Endothelial cell of hepatic sinusoid (primary cell): Measurements from ENCODE around the gene OSBPL1A.

Source experiments
- in situ Hi-C: cut with HindIII; loops from 2 replicates; pipeline ENCODE4 v1.10.0; 2017; ENCODE audit warnings: low sequenced_read_pairs

Gene OSBPL1A

DNA sequence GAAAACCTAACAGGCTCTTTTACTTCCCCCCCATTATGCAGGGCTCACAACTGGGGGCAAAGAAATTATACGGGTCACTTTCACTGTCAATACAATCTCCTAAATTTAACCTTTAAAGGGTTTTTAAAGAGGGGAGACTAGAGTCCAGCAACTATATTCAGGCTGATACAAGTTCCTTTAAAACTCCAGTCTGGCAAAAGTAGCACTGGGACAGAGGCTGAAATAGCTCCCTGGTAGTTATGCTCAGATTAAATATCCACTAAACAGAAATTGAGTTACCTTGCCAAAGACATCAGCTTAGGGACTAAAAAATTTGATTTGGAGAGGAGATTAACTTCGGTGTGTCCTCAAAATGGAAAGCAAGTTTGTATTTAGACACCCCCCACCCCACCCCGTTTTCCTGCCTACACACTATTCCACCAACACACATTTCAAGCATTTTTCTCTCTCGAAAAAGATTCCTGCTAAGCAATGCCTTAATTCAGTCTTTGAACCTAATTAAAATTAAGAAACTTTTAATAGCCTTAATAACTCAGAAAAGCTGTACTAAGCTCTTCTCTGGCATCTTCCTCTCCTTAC lies 127.2 kb downstream of the OSBPL1A start:
- in situ Hi-C loops, result no loop called here

DNA sequence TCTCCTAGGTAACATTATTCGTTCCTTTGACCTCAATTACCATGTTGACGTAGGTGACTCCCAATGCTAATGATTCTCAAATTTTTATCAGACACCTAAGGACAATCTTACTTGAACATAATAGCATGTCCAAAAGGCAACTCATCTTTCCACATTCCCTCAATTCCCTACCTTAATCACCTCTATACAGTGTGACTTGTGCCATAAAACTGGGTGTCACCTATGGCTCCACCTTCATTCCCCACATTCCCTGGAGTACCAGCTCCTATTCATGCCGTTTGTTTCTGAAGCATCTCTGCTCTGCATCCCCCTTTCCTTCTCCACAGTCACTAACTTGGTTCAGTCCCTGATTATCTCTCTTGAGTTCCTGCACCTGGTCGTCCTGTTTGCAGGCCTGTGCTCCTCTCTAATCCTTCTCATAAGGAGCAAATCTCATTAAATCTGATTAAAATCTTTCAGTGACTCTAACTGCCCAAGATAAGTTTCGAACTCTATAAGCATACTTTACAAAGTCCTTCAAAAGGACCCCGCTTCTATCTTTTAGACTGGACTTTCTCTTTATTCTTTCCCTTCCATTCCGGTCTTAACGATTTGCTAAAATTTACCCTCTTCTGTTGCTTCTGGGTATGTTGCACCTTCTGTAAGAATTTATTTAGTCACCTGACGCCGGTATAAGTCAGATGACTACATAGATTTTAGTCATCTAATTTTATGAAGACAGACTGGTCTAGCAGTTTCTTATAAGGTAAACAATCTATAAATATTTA lies 128.7 kb downstream of the OSBPL1A start:
- in situ Hi-C loops, result loop anchor here (10.0 kb wide), 1 partner anchor 74 kb away; no protein-coding TSS in a partner anchor

DNA sequence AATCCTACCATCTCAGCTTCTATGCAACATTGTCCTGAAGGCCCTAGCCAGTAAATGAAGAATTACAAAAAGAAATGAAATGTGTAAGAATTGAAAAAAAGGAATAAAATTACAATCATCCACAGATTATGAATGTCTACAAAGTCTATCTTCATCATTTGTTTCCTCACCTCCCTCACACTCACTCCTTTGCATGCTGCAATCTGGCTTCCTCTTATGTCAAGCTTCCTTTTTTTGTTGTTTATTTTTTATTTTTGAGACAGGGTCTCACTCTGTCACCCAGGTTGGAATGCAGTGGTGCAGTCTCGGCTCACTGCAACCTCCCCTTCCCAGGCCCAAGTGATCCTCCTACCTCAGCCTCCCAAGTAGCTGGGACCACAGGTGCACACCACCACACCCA lies 129.7 kb downstream of the OSBPL1A start:
- in situ Hi-C loops, result loop anchor here (10.0 kb wide), 1 partner anchor 73 kb away; no protein-coding TSS in a partner anchor

DNA sequence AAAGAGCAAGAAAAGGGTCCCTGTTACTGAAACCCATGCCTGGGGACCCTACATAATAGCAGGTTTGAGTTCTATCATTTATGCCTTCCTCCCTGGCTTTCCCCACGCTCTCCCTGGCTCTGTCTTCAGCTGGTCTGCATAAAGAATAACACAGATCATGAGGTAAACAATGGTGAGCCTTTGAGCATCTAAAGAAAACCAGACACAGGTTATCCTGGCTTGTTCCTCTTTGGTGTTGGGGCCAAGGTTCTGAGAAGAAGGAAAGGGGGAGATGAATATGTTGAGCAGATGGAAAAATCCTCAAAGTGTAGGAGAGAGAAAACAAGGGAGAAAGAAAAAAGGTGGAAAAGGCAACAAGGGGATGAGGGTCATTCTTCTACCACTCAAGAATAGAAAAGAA lies 131.5 kb downstream of the OSBPL1A start:
- in situ Hi-C loops, result loop anchor here (10.0 kb wide), 1 partner anchor 71 kb away; no protein-coding TSS in a partner anchor

DNA sequence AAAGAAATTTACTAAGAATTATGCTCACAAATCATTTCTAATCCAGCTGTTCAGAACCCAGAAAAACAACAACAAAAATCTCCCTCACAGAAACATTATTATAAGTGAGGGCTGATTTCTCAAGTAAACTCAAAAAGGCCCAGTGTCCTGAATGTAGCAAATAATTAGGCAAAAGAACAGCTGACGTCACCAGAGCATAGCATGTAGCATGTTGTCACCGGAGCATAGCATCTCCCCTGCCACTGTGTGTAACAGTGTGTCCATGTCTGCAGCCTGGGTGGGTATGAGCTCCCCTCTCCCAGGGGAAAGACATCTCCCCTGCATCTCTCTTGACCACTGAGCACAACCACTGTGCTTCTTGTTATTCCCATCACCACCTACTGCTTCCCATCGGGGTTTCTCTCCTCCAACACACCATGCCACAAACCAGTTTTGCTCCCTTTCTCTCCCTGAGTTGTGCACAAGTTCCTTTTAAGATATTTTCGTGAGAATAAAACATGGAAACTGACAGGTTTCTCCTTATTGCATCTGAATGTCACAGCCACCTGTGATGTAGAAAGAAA lies 132.0 kb downstream of the OSBPL1A start:
- in situ Hi-C loops, result loop anchor here (10.0 kb wide), 1 partner anchor 71 kb away; no protein-coding TSS in a partner anchor

DNA sequence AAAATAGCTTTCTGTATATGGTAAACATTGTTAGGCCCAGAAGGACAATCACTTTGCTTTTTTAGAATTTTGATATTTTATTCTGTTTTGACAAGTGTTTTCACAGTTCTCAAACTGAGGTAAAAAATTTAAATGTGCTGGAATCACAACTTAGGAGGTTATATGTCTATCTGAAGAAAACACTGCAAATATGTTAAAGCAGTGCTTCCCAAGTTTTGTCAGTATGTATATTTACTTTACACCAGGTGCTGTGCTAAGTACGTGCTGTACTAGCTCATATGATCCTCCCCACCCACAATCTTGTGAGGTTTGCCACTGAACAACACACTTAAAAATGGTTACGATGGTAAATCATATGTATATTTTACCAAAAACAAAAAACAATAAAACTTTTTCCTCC lies 134.6 kb downstream of the OSBPL1A start:
- in situ Hi-C loops, result loop anchor here (10.0 kb wide), 1 partner anchor 68 kb away; no protein-coding TSS in a partner anchor

DNA sequence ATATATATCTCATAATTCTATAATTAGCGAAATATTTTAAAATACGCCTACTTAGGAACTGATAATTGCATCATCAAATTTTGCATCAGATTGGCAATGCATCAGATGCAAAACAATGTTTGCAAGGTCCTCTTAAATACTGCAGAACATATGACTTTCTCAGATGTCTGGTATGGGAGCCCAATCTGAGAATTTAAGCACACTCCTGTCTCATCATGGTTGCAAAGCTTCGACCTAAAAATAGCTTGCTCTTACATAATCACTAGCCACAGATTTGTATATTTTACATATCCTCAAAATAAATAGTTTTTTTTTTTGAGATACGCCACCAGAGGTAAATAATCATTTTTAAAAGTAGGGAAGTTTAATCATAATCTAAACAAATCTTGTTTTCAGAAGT lies 135.5 kb downstream of the OSBPL1A start:
- in situ Hi-C loops, result loop anchor here (10.0 kb wide), 1 partner anchor 67 kb away; no protein-coding TSS in a partner anchor

DNA sequence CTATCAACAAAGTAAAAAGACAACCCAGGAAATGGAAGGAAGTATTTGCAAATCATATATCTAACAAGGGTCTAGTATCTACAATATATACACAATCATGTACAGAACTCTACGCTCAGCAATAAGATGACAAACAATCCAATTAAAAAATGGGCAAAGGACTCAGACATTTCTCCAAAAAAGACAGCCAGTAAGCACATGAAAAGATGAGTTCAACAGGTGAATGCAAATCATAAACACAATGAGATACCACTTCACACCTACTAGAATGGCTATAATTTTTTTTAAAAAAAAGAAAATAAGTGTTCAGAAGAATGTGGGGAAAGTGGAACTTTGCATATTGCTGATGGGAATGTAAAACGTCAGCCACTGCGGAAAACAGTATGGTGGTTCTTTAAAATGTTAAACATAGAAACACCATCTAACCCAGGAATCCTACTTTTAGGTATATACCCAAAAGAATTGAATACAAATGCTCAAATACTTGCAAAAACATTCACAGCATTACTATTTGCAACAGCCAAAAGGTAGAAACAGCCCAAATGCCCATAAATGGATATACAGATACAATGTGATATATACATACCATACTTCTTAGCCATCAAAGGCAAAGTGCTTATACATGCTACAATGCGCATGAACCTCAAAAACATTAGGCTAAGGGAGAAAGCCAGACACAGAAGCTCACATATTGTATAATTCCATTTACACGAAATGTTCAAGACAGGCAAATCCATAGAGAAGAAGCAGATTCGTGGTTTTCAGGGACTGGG lies 137.6 kb downstream of the OSBPL1A start:
- in situ Hi-C loops, result loop anchor here (10.0 kb wide), 1 partner anchor 65 kb away; no protein-coding TSS in a partner anchor

DNA sequence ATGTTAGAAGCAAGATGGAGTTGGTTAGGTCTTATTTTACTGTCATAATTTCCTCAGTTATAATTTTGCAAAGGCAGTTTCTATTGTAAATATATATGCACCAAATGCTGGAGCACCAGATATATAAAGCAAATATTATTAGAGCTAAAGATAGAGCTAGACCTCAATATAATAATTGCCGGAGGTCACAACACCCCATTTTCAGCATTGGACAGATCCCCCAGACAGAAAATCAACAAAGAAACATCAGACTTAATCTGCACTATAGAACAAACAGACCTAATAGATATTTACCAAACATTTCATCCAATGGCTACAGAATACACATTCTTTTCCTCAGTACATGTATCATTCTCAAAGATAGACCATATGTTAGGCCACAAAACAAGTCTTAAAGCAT lies 143.6 kb downstream of the OSBPL1A start:
- in situ Hi-C loops, result no loop called here

DNA sequence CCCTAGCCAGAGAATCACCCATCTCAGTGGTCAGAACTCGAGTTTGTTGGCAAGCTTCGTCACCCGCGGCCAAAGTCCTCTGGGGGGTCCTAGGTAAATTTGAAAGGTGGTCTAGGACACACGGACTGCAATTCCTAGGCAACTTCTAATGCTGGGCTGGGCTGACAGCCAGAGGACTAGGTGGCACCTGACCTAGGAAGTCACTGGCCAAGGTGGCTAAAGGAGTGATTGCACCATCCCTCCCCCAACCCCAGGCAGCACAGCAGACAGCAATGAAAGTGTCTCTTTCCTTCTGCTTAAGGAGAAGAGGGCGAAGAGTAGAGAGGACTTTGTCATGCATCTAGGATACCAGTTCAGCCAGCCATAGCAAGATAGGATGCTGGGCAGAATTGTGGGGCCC lies 147.9 kb downstream of the OSBPL1A start:
- in situ Hi-C loops, result no loop called here

DNA sequence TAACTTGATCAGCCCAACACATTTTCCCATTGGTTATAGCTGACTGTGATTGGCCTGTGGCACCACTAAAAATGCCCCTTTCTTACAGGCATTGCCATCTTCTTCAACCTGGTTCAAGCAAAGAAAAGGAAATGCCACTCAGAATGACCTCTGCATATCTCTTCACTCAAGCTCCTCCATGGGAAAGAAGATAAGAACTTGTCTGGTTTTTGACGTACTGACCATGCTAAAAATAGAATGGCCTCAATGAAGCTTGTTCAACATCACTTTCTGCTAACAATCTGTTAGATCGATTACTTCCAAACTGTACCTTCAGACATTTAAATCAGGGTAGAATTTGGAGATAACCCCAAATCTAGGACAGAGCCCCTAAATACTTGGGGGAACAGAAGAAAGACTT lies 149.3 kb downstream of the OSBPL1A start:
- in situ Hi-C loops, result no loop called here

DNA sequence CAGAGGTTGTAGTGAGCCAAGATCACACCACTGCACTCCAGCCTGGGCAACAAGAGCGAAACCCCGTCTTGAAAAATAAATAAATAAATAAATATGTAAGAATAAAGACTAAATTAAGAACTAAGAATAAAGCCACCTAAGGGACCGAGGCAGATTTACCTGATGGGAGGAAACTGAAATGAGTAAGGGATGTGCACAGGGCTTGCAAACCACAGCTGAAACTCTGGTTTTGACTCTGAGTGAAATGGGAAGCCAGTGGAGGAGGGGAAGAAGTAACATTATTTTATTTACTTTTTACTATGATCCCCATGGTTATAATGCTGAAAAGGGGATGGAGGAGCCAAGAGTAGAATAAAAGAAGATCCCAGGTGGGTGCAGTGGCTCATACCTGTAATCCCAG lies 151.5 kb downstream of the OSBPL1A start:
- in situ Hi-C loops, result no loop called here

DNA sequence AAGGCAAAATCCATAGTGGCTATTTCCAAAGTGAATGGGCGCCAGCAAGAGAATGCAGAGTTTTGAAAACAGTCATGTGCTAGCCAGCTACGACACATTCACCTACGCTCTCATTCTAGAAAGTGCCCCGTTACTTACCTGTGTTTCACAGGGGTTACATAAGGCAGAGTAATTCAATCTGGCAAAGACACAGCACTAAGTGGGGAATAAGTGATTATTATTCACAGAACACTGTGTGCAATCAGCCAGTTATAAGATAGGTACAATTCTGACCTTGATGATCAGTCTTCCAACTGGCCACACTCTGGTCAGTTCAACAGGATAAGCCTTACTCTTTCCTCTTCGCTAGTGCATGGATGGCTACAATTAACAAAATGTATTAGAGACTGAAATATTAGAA lies 152.9 kb downstream of the OSBPL1A start:
- in situ Hi-C loops, result no loop called here

DNA sequence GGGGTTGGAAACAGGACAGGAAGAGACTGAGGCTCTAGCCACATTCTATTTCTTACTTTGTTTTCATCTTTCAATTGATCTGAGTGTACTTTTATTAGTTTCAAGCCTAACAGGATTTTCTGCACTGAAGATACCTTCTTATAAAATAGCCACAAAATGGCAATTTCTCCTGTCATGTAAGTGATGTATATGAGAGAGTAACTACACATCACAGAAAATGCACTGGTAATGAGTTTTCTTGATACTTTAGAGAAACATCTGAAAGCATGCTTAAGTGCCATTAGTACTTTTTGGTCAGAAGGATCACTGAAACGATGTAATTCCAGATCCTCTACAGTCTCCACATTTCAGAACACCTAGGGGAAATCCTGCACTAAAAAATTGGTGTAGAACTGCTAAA lies 153.9 kb downstream of the OSBPL1A start:
- in situ Hi-C loops, result no loop called here

DNA sequence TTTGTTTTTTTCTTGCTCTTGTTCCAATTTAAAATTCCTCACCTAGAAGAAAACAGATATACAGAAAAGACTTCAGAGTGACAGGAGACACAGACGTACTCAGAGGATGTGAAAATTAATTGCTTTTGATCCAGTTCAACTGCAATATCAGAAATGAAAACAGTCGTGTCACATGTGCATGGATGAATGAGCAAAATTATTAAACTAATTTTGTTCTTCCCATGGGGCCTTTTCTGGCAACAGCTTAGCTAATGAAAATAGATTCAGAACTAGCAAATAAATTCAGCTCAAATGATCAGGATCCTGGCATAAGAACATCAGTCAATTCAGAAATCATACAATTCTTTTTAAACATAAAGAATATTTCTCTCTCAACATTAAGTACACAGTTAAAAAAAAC lies 158.3 kb downstream of the OSBPL1A start:
- in situ Hi-C loops, result no loop called here

DNA sequence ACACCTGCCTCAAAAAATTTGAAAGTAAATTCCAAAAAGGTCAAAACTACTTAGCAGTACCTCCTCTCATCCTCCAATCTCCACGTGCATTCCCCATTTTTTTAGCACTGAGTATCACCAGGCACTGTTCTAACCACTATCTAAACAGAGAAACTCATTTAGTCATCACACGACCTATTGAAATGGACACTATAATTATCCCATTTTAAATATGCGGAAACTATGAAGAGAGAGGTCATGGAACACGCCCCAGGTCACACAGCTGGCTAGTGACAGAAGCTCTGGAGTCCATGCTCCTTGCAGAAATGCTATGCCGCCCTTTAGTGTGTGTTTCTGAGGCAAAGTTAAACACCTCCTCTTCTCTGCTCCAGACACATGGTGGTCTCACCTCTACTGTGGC lies 159.2 kb downstream of the OSBPL1A start:
- in situ Hi-C loops, result no loop called here

DNA sequence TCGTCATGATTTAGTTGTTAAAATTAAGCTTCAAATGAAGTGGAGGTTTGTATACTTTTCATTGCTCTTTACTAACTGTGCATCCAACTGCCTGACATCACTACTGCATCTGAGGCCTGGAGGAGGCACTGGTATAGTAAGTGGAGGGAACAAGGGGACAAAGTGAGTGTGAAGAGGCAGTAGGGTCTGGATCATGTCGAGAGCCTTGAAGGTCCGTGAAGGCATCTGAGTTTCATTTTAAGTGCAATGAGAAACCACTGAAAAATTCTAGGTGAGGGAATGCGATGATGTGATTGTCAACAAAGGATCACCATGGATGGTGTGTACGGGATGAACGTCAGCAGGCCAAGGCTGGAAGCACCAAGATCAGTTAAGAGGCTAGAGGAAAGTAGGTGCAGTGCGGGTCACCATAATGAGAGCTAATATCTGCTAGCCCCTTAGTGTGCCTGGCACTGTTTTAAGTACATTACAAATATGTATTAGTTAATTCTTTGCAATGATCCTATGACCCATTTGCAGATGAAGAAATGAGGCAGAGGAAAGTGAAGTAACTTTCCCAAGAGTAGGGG lies 162.7 kb downstream of the OSBPL1A start:
- in situ Hi-C loops, result loop anchor here (5.0 kb wide), 1 partner anchor 52 kb away; no protein-coding TSS in a partner anchor

DNA sequence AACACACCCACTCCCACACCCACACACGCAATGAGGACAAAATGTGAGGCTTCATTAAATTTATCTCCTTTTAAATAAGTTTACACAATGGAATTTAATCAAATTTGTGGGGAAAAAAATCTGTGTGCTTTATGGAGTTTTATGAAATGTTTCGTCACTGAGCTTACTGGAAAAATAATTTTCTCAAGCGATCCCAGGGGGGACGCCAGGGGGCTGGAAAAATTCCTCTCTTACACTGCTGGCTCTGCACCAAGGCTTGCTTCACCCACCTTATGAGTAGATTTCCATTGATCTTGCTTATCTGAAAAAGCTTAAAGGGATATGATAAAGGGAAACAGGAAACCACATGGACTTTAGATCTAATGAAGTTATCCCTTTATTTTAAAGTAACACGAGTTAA lies 163.3 kb downstream of the OSBPL1A start:
- in situ Hi-C loops, result loop anchor here (5.0 kb wide), 1 partner anchor 53 kb away; no protein-coding TSS in a partner anchor

DNA sequence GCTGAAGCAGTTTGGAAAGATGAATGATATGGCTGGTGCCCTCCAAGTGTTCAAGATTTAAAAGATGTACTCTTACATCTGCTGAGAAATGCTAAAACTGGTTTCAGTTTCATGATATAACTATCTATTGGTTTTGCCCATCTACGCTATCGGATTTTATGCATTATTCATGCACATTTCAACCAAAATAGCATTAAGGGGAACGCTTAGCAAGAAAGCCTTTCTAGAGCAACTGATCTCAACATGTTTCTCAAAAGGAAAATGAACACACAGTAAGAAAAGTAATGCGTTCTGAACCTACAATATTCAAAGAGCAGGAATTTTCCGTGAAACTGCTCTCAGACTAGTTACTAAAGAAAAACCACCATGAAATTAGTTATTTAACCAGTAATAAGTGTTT lies 164.8 kb downstream of the OSBPL1A start:
- in situ Hi-C loops, result loop anchor here (5.0 kb wide), 1 partner anchor 55 kb away; no protein-coding TSS in a partner anchor
